ENCODE data around the gene PIM1. TPM values are rescaled to one million over a fixed set of nuclear protein-coding genes. Genes with fewer than 3 reads are reported as not detected.
A peak's percentile ranks its signal among the peaks of the same experiment; 100 is the strongest.
"Not testable (repeated sequence)": the region's sequence is repeated elsewhere in the genome, so short reads cannot be mapped to it uniquely, and the experiment has no call there.

The PIM1 gene
- 89.7 and 93.6 TPM in 2 replicates for total RNA-seq (2014; rRNA removed; shearing (Covaris generic))

DNA sequence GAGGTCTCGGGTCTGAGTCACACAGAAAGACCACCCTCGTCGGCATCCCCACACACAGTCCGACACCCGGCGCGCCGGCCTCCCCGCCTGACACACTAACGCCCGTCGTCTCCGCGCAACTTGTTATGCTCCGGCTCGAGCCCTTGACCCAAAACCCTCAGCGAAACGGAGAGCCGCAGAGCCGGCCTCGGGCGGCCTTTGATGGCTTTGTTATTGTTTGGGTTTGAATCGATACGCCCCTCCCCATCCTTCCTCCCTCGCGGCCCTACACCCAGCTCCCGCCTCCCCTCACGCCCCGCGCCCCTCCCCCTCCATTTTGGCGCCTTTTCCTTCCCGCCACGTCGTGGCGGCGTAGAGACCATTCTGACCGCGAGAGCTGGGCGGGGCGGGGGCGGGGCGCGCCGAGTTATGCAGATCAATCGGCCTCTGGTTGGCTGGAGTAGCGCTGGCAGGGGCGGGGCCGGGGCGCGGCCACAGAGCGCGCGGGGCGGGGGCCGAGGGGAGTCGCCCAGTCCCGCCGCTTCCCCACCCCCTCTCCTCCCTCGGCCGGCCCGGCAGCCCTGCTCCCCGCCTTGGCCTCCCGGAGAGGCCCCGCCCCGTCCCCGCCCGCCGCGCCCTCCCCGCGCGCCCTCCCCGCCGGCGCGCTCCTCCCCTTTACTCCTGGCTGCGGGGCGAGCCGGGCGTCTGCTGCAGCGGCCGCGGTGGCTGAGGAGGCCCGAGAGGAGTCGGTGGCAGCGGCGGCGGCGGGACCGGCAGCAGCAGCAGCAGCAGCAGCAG lies at the start of gene PIM1:
PIM1 (plus strand) TSS at position 657 of the 777 bp plus-strand sequence. CDS start 424 bp downstream, outside the sequence.
- Histone ChIP-seq H3K4me3 (ENCODE audit: insufficient read depth, low read depth, low read length) (peak within 1 kb of the TSS; percentile 100), H3K36me3 (replicated peaks; ENCODE audit: control insufficient read depth, insufficient read depth, low read length) (peaks cover 29% of the 10 kb centered on the region), H3K27me3 (ENCODE audit: control insufficient read depth, insufficient read depth, low read length) (no peaks in the 10 kb centered on the region)
- peak; percentile 99 for DNase-seq

DNA sequence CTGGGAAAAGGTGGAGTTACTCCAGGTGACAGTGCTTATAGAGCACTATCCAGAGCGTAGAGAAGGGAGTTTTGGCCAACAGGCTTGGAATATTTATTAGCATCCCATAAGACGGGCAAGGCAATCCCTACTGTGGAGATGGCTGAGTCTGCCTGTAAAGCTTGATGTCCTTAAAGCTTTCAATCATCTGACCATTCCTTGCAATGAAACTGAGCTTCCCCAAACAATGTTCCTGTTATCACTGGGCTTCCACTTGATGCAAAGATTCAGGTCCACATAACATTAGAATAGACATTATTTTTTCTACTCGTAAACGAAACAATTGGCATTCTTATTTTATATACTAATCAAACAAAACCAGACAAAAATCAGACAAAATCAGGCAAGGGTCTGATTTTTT lies 48.4 kb upstream of the PIM1 start:
- no peak for DNase-seq
- H3K36me3 ChIP-seq (replicated peaks; ENCODE audit: control insufficient read depth, insufficient read depth, low read length), result peaks cover 2% of the 10 kb centered on the region

GRCh38 chr6:37122861-37123260 lies 47.1 kb upstream of the PIM1 start:
- DNase-seq, result no peak
- Histone ChIP-seq H3K4me3 (ENCODE audit: insufficient read depth, low read depth, low read length) (no peak overlapping the region), H3K27me3 (ENCODE audit: control insufficient read depth, insufficient read depth, low read length) (no peaks in the 10 kb centered on the region)

More for the DNA sequence above, 48.4 kb upstream of the PIM1 start:
- Histone ChIP-seq H3K27me3 (ENCODE audit: control insufficient read depth, insufficient read depth, low read length) (no peaks in the 10 kb centered on the region), H3K4me3 (ENCODE audit: insufficient read depth, low read depth, low read length) (no peak overlapping the region)

GRCh38 chr6:37123957-37124729 lies 45.8 kb upstream of the PIM1 start:
- no peaks in the 10 kb centered on the region; the same call in none of the 2 replicates for H3K36me3 ChIP-seq (replicated peaks; ENCODE audit: control insufficient read depth, insufficient read depth, low read length)
- no peak for DNase-seq
- no peaks in the 10 kb centered on the region for H3K27me3 ChIP-seq (ENCODE audit: control insufficient read depth, insufficient read depth, low read length)
- H3K4me3 ChIP-seq (ENCODE audit: insufficient read depth, low read depth, low read length), result no peak overlapping the region

More at GRCh38 chr6:37122861-37123260, 47.1 kb upstream of the PIM1 start:
- no peaks in the 10 kb centered on the region; the same call in none of the 2 replicates for H3K36me3 ChIP-seq (replicated peaks; ENCODE audit: control insufficient read depth, insufficient read depth, low read length)

DNA sequence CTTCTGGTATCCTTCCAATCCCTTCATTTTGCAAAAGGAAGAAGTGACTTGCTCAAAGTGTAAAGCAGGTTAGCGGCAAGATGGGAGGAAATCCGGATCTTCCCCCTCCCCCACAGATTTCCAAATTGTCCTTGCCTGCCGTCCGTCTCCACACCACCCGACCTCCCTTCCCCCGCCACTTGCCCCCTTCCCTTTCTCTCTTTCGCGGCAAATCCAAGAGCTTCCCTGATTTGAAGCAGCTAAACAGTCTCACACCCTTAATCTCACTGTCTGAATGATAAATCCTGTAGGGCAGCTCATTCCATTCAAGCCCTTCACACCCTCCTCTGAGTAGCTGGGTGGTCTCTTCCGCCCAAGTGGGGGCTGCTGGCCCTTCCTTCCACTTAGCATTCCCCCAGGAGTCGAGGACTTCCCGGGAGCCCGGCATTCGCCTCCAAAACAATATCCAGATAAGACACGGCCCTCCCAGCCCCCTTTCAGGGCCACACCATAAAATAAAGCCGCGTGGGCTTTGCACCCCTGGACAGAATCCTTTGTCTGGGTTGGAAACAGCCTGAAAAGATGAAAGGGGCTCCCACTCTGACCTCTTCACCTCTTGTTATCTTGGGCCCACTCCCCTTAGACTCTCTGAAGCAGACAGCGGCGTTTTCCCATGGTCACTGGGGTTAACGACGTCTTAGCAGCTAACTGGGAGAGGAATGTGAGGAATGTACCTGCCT lies 44.0 kb upstream of the PIM1 start:
- DNase-seq, result peak; percentile 76
- Histone ChIP-seq H3K4me3 (ENCODE audit: insufficient read depth, low read depth, low read length) (peak overlapping the region; percentile 30), H3K27me3 (ENCODE audit: control insufficient read depth, insufficient read depth, low read length) (no peaks in the 10 kb centered on the region)

GRCh38 chr6:37126493-37126958 lies 43.4 kb upstream of the PIM1 start:
- peak overlapping the region; percentile 7; the same call in 1 of the 2 replicates for H3K4me3 ChIP-seq (ENCODE audit: insufficient read depth, low read depth, low read length)
- no peak for DNase-seq
- H3K36me3 ChIP-seq (replicated peaks; ENCODE audit: control insufficient read depth, insufficient read depth, low read length), result peaks cover 5% of the 10 kb centered on the region
- H3K27me3 ChIP-seq (ENCODE audit: control insufficient read depth, insufficient read depth, low read length), result no peaks in the 10 kb centered on the region

More for the DNA sequence above, 44.0 kb upstream of the PIM1 start:
- peaks cover 2% of the 10 kb centered on the region; the same call in 1 of the 2 replicates for H3K36me3 ChIP-seq (replicated peaks; ENCODE audit: control insufficient read depth, insufficient read depth, low read length)

DNA sequence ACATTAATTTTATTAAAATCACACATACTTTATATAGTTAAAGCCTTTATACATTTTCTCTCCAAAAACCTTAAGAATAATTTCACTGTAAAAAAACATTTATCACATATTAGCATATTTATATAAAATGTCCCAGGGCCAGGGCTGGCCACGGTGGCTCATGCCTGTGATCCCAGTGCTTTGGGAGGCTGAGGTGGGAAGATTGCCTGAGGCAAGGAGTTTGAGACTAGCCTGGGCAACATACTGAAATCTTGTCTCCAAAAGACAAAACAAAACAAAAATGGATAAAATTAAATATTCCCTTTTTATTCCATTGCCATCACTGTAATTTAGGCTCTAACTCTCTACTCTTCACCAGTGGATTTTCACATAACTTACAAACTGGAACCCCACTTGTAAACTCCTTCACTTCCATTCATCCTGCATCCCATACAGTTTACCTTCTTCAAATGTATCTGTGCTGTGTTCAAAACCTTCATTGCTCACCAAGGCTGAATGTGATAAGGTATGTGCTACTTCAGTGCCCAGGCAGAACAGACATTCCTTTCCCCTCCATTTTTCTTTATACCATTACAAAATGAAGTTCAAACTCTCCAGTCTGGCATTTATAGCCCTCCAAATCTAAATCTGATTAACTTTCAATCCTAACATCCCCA lies 42.9 kb upstream of the PIM1 start:
- Histone ChIP-seq H3K36me3 (replicated peaks; ENCODE audit: control insufficient read depth, insufficient read depth, low read length) (peaks cover 5% of the 10 kb centered on the region), H3K27me3 (ENCODE audit: control insufficient read depth, insufficient read depth, low read length) (no peaks in the 10 kb centered on the region), H3K4me3 (ENCODE audit: insufficient read depth, low read depth, low read length) (no peak overlapping the region)
- no peak for DNase-seq

DNA sequence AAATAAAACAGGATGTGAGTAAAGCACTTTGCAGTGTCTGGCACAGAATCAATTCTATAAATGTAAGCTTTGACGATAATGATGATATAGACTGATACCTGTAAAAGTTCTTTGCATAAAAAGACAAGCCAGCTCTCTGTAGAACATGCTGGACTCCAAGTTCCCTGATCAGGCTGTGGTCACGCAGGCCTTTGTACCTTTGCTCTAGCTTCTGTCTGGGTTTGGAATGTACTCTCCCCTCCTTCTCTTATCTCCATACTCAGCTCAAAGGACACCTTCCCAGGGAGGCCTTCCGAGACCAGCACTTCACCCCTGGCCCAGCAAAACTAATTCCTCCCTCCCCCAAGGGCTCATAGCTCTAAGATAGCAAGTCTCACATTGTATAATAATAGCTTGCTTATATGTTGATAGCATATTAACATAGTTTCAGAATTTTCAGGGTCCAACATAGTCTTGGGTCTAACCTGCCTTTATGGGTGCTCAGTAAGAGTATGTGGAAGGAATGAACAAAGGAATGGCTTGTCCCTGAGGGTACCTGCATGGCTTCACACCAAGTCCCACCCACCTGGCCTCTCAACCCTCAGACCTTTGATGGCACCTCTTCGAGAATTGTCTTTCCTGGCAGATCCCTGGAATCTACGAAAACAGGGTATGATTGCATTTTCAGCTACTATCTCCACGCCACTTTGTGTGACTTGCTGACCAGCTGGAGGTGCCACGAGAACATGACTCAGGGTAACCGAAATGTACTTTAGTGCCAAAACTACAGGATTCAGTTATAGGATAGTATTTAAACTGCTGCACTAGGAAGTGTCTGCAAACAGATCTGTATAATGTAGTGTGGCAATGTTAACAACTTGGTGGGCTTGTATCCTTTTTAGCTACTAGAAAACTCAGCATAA lies 41.7 kb upstream of the PIM1 start:
- Histone ChIP-seq H3K4me3 (ENCODE audit: insufficient read depth, low read depth, low read length) (no peak overlapping the region), H3K27me3 (ENCODE audit: control insufficient read depth, insufficient read depth, low read length) (no peaks in the 10 kb centered on the region), H3K36me3 (replicated peaks; ENCODE audit: control insufficient read depth, insufficient read depth, low read length) (peaks cover 5% of the 10 kb centered on the region)
- DNase-seq, result no peak

- not testable (repeated sequence) for H3K4me3 ChIP-seq (ENCODE audit: insufficient read depth, low read depth, low read length); H3K36me3 ChIP-seq (replicated peaks; ENCODE audit: control insufficient read depth, insufficient read depth, low read length)
Measured at GRCh38 chr6:37128863-37129443, 41.0 kb upstream of the PIM1 start.

DNA sequence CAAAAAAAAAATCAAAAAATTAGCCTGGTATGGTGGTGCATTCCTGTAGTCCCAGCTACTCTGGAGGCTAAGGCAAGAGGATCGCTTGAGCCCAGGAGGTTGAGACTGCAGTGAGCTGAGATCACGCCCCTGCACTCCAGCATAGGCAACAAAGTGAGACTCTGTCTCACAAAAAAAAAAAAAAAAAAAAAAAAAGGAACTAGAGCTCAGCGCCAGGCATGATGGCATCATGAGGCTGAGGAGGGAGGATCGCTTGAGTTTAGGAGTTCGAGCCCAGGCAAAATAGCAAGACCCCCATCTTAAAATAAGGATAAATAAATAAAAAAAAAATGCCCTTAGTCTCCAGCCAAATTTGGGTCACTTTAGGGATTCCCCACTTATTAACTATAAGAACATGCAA lies 40.4 kb upstream of the PIM1 start:
- no peak overlapping the region for H3K4me3 ChIP-seq (ENCODE audit: insufficient read depth, low read depth, low read length)
- H3K36me3 ChIP-seq (replicated peaks; ENCODE audit: control insufficient read depth, insufficient read depth, low read length), result peaks cover 5% of the 10 kb centered on the region
- DNase-seq, result no peak
- H3K27me3 ChIP-seq (ENCODE audit: control insufficient read depth, insufficient read depth, low read length), result no peaks in the 10 kb centered on the region

More at GRCh38 chr6:37128863-37129443, 41.0 kb upstream of the PIM1 start:
- H3K27me3 ChIP-seq (ENCODE audit: control insufficient read depth, insufficient read depth, low read length); DNase-seq: not testable (repeated sequence)

- no peak for DNase-seq
- Histone ChIP-seq H3K4me3 (ENCODE audit: insufficient read depth, low read depth, low read length) (no peak overlapping the region), H3K36me3 (replicated peaks; ENCODE audit: control insufficient read depth, insufficient read depth, low read length) (peaks cover 5% of the 10 kb centered on the region), H3K27me3 (ENCODE audit: control insufficient read depth, insufficient read depth, low read length) (no peaks in the 10 kb centered on the region)
Measured at GRCh38 chr6:37130704-37131103, 39.2 kb upstream of the PIM1 start.

GRCh38 chr6:37131104-37131959 lies 38.6 kb upstream of the PIM1 start:
- Histone ChIP-seq H3K36me3 (replicated peaks; ENCODE audit: control insufficient read depth, insufficient read depth, low read length) (peaks cover 5% of the 10 kb centered on the region), H3K27me3 (ENCODE audit: control insufficient read depth, insufficient read depth, low read length) (no peaks in the 10 kb centered on the region), H3K4me3 (ENCODE audit: insufficient read depth, low read depth, low read length) (no peak overlapping the region)
- peak; percentile 48 for DNase-seq

All from H7 (cell line).